ENCODE data around the gene BBS2. TPM values are rescaled to one million over a fixed set of nuclear protein-coding genes. Genes with fewer than 3 reads are reported as not detected.

BBS2 gene, protein sequence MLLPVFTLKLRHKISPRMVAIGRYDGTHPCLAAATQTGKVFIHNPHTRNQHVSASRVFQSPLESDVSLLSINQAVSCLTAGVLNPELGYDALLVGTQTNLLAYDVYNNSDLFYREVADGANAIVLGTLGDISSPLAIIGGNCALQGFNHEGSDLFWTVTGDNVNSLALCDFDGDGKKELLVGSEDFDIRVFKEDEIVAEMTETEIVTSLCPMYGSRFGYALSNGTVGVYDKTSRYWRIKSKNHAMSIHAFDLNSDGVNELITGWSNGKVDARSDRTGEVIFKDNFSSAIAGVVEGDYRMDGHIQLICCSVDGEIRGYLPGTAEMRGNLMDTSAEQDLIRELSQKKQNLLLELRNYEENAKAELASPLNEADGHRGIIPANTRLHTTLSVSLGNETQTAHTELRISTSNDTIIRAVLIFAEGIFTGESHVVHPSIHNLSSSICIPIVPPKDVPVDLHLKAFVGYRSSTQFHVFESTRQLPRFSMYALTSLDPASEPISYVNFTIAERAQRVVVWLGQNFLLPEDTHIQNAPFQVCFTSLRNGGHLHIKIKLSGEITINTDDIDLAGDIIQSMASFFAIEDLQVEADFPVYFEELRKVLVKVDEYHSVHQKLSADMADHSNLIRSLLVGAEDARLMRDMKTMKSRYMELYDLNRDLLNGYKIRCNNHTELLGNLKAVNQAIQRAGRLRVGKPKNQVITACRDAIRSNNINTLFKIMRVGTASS
- total RNA-seq = 100 to 1,000 TPM in 1 of 6 donors, 10 to 100 TPM in 5; 27.5 to 188 (median 35.4) TPM

GRCh38 chr16:56519459-56520250 is at the start of gene BBS2:
Gene BBS2, minus strand, starts transcription at chr16:56520024. Its CDS starts 162 bp downstream, at chr16:56519862.
- TF ChIP-seq EP300 (IDR thresholded peaks at IDR 0.05) = no peak
- TF ChIP-seq, protein P1, sequence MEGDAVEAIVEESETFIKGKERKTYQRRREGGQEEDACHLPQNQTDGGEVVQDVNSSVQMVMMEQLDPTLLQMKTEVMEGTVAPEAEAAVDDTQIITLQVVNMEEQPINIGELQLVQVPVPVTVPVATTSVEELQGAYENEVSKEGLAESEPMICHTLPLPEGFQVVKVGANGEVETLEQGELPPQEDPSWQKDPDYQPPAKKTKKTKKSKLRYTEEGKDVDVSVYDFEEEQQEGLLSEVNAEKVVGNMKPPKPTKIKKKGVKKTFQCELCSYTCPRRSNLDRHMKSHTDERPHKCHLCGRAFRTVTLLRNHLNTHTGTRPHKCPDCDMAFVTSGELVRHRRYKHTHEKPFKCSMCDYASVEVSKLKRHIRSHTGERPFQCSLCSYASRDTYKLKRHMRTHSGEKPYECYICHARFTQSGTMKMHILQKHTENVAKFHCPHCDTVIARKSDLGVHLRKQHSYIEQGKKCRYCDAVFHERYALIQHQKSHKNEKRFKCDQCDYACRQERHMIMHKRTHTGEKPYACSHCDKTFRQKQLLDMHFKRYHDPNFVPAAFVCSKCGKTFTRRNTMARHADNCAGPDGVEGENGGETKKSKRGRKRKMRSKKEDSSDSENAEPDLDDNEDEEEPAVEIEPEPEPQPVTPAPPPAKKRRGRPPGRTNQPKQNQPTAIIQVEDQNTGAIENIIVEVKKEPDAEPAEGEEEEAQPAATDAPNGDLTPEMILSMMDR (IDR thresholded peaks at IDR 0.05) = peak in 4 of 6 experiments; percentile 6 to 49 (median 24)
- TF ChIP-seq POLR2A (IDR thresholded peaks at IDR 0.05) = peak in 3 of 4 donors; percentile 49 to 91 (median 78)
- peak; percentile 62 to 77 for TF ChIP-seq POLR2AphosphoS5 (IDR thresholded peaks at IDR 0.05)
- Histone ChIP-seq H3K27ac (peak within 1 kb of the TSS; percentile 77 to 93 (median 88)), H3K27me3 (no peaks in the 10 kb centered on the region), H3K36me3 (no peaks in the 10 kb centered on the region), H3K9me3 (no peaks in the 10 kb centered on the region), H3K4me1 (peaks cover 12 to 24% (median 22%) of the 10 kb centered on the region in 4 donors), H3K4me3 (peak within 1 kb of the TSS; percentile 91 to 98 (median 94))
- DNase-seq (peak; percentile 90 to 97), ATAC-seq (ENCODE audit: low FRiP score in 2 of 2) (peak; percentile 93 to 98)
- 0% methylated on average over 21 to 62 of the region's 65 CpGs for WGBS, 2 donors

GRCh38 chr16:56564793-56565477 is 45.1 kb upstream of the BBS2 start, which contains the start of gene MT4:
Gene MT4, plus strand, starts transcription at chr16:56565073. Its CDS starts 56 bp downstream, at chr16:56565129.
- 84 to 88% methylated on average over 8 to 10 of the region's 12 CpGs for WGBS, 2 donors
- peak in 1 of 2 donors; percentile 33 for DNase-seq
- H3K36me3 ChIP-seq = no peaks in the 10 kb centered on the region
- no peaks in the 10 kb centered on the region for H3K9me3 ChIP-seq
- TF ChIP-seq POLR2A (IDR thresholded peaks at IDR 0.05) = no peak
- TF ChIP-seq EP300 (IDR thresholded peaks at IDR 0.05) = no peak
- TF ChIP-seq, protein P1 (IDR thresholded peaks at IDR 0.05) = no peak
- no peak for TF ChIP-seq POLR2AphosphoS5 (IDR thresholded peaks at IDR 0.05)
- H3K4me3 ChIP-seq = no peak within 1 kb of the TSS
- no peak for ATAC-seq (ENCODE audit: low FRiP score in 2 of 2)
- no peaks in the 10 kb centered on the region for H3K4me1 ChIP-seq
- H3K27ac ChIP-seq = no peak within 1 kb of the TSS
- H3K27me3 ChIP-seq = no peaks in the 10 kb centered on the region

GRCh38 chr16:56561126-56561525 is 41.3 kb upstream of the BBS2 start:
- TF ChIP-seq EP300 (IDR thresholded peaks at IDR 0.05) (no peak), POLR2AphosphoS5 (IDR thresholded peaks at IDR 0.05) (no peak), POLR2A (IDR thresholded peaks at IDR 0.05) (no peak)
- TF ChIP-seq, protein P1 (IDR thresholded peaks at IDR 0.05) = no peak
- Histone ChIP-seq H3K36me3 (no peaks in the 10 kb centered on the region), H3K9me3 (no peaks in the 10 kb centered on the region), H3K27me3 (no peaks in the 10 kb centered on the region), H3K4me1 (no peaks in the 10 kb centered on the region), H3K4me3 (no peak overlapping the region), H3K27ac (no peak overlapping the region)
- WGBS, 2 donors = 74 to 80% methylated on average over 1 of the region's 1 CpG
- no peak for DNase-seq
- no peak for ATAC-seq (ENCODE audit: low FRiP score in 2 of 2)

- H3K36me3 ChIP-seq = no peaks in the 10 kb centered on the region
- no peaks in the 10 kb centered on the region for H3K9me3 ChIP-seq
- TF ChIP-seq, protein P1 (IDR thresholded peaks at IDR 0.05) = no peak
- TF ChIP-seq EP300 (IDR thresholded peaks at IDR 0.05) = no peak
- no peak for TF ChIP-seq POLR2AphosphoS5 (IDR thresholded peaks at IDR 0.05)
- TF ChIP-seq POLR2A (IDR thresholded peaks at IDR 0.05) = no peak
- no peak overlapping the region for H3K27ac ChIP-seq
- H3K4me1 ChIP-seq = no peaks in the 10 kb centered on the region
- H3K4me3 ChIP-seq = no peak overlapping the region
- ATAC-seq (ENCODE audit: low FRiP score in 2 of 2) = no peak
- no peak for DNase-seq
- 46 to 60% methylated on average over 1 of the region's 1 CpG for WGBS, 2 donors
- H3K27me3 ChIP-seq = no peaks in the 10 kb centered on the region
Measured at GRCh38 chr16:56560447-56560846, 40.6 kb upstream of the BBS2 start.

All from upper lobe of left lung (tissue), 6 donors.